Measurements from ENCODE around the gene LRP6. TPM values are rescaled to one million over a fixed set of nuclear protein-coding genes. Genes with fewer than 3 reads are reported as not detected.
"Not testable (repeated sequence)": the region's sequence is repeated elsewhere in the genome, so short reads cannot be mapped to it uniquely, and the experiment has no call there.

LRP6 gene
- total and polyA plus RNA-seq, 3 experiments from 2014 or later, result 0.12 to 2.4 (median 0.94) TPM

DNA sequence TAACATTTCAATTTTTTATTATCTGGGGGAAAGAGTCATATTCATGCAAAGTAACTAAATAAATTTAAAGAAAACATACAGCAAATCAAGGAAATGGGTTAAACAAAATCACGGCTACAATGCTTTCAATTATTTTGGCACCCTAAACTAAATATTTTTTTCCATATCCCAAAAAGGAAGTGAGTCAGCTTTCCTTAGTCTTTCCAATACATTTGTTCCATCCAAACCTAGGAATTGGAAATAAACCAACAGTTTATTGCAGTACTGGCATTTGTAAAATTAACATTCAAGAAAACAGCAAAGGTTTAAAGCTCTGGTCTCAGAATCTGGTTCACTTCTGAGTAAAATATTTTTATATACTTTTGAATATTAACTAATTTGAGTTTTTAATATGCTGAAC is 106.9 kb downstream of the LRP6 start:
- Mint-ChIP-seq H3K27me3 (peaks cover 5 to 14% of the 10 kb centered on the region in 2 donors), H3K9me3 (no peaks in the 10 kb centered on the region), H3K4me1 (no peaks in the 10 kb centered on the region), H3K27ac (no peak overlapping the region), H3K4me3 (no peak overlapping the region), H3K36me3 (no peaks in the 10 kb centered on the region)
- ChIA-PET POLR2A (no interaction called here), CTCF (no interaction called here)
- no peaks in the 10 kb centered on the region for H3K36me3 ChIP-seq (ENCODE audit: insufficient read depth, low read length)
- H3K4me3 ChIP-seq (ENCODE audit: low read length), result no peak overlapping the region
- no peaks in the 10 kb centered on the region for H3K4me1 ChIP-seq (ENCODE audit: insufficient read depth, low read length)
- no peak overlapping the region for H3K27ac ChIP-seq (ENCODE audit: low read depth, low read length)
- no peak for DNase-seq
- H3K9me3 ChIP-seq (ENCODE audit: low read length), result no peaks in the 10 kb centered on the region
- H3K27me3 ChIP-seq (ENCODE audit: insufficient read depth, low read length, poor library complexity, severe bottlenecking), result no peaks in the 10 kb centered on the region

- no peaks in the 10 kb centered on the region for H3K9me3 ChIP-seq (ENCODE audit: low read length)
- POLR2A ChIA-PET, result no interaction called here
- H3K4me3 ChIP-seq (ENCODE audit: low read length), result no peak overlapping the region
- no peak for DNase-seq
- Mint-ChIP-seq H3K27me3 (peaks cover 4 to 6% of the 10 kb centered on the region in 2 donors), H3K9me3 (no peaks in the 10 kb centered on the region), H3K36me3 (no peaks in the 10 kb centered on the region), H3K4me3 (no peak overlapping the region), H3K27ac (no peak overlapping the region), H3K4me1 (no peaks in the 10 kb centered on the region)
- CTCF ChIA-PET, result no interaction called here
- H3K27ac ChIP-seq (ENCODE audit: low read depth, low read length), result no peak overlapping the region
- no peaks in the 10 kb centered on the region for H3K4me1 ChIP-seq (ENCODE audit: insufficient read depth, low read length)
- H3K36me3 ChIP-seq (ENCODE audit: insufficient read depth, low read length), result no peaks in the 10 kb centered on the region
- H3K27me3 ChIP-seq (ENCODE audit: insufficient read depth, low read length, poor library complexity, severe bottlenecking), result no peaks in the 10 kb centered on the region
These were observed 108.0 kb downstream of the LRP6 start for GRCh38 chr12:12158858-12159257.

DNA sequence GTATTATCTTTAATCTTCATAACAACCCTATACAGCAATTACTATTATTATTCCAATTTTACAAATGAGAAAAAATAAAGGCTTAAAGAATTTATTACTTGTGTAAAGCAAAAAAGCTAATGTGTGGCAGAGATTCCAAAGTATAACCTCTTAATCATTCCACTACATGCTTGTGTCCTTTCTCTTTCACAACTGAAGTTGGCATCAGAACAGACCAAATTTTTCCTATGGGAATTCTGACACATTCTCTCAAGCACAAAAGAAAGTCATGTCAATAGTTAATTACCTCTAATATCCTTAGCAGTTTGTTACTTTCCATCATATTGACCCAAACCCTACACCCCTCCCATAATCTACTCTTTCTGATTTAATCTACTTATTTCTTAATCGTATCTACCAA is 109.4 kb downstream of the LRP6 start:
- Mint-ChIP-seq H3K4me3 (no peak overlapping the region), H3K4me1 (no peaks in the 10 kb centered on the region)

DNA sequence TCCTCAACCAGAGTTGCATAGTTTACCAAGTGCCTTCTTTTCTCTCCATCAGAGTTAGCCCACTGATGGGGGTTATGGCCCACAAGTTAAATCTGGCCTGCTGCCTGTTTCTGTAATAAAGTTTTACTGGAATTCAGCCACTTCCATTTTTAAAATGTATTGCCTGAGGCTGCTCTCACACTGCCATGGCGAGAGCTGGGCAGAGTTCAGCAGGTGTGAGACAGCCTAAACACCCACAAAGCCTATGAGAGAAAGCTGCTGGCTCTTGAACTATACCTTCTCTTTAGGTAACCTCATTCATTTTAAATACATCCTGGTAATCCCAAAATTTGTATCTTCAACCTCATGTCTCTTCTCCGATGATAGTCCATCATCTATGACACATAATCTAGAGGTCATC is 110.0 kb downstream of the LRP6 start:
- no peak for DNase-seq
- POLR2A ChIA-PET, result no interaction called here
- H3K9me3 Mint-ChIP-seq, result peaks cover 0 to 2% (median 0%) of the 10 kb centered on the region in 5 donors
- H3K4me3 Mint-ChIP-seq, result no peak overlapping the region
- H3K36me3 ChIP-seq (ENCODE audit: insufficient read depth, low read length), result no peaks in the 10 kb centered on the region
- H3K4me1 ChIP-seq (ENCODE audit: insufficient read depth, low read length), result no peaks in the 10 kb centered on the region
- H3K4me3 ChIP-seq (ENCODE audit: low read length), result no peak overlapping the region
- H3K36me3 Mint-ChIP-seq, result no peaks in the 10 kb centered on the region
- no peaks in the 10 kb centered on the region for H3K4me1 Mint-ChIP-seq
- H3K9me3 ChIP-seq (ENCODE audit: low read length), result no peaks in the 10 kb centered on the region
- H3K27me3 ChIP-seq (ENCODE audit: insufficient read depth, low read length, poor library complexity, severe bottlenecking), result no peaks in the 10 kb centered on the region
- H3K27me3 Mint-ChIP-seq, result peaks cover 0 to 4% of the 10 kb centered on the region in 2 donors
- no peak overlapping the region for H3K27ac ChIP-seq (ENCODE audit: low read depth, low read length)
- H3K27ac Mint-ChIP-seq, result no peak overlapping the region
- CTCF ChIA-PET, result no interaction called here

More for the DNA sequence above, 109.4 kb downstream of the LRP6 start:
- peaks cover 0 to 1% (median 0%) of the 10 kb centered on the region in 5 donors for H3K9me3 Mint-ChIP-seq
- no peak for DNase-seq
- H3K27ac Mint-ChIP-seq, result no peak overlapping the region
- H3K36me3 Mint-ChIP-seq, result no peaks in the 10 kb centered on the region
- Histone ChIP-seq H3K36me3 (ENCODE audit: insufficient read depth, low read length) (no peaks in the 10 kb centered on the region), H3K27ac (ENCODE audit: low read depth, low read length) (no peak overlapping the region), H3K9me3 (ENCODE audit: low read length) (no peaks in the 10 kb centered on the region), H3K4me1 (ENCODE audit: insufficient read depth, low read length) (no peaks in the 10 kb centered on the region), H3K4me3 (ENCODE audit: low read length) (no peak overlapping the region), H3K27me3 (ENCODE audit: insufficient read depth, low read length, poor library complexity, severe bottlenecking) (no peaks in the 10 kb centered on the region)
- peaks cover 4 to 5% of the 10 kb centered on the region in 2 donors for H3K27me3 Mint-ChIP-seq
- POLR2A ChIA-PET, result no interaction called here
- CTCF ChIA-PET, result no interaction called here

GRCh38 chr12:12156116-12156515 is 110.7 kb downstream of the LRP6 start:
- H3K27ac ChIP-seq (ENCODE audit: low read depth, low read length), result no peak overlapping the region
- H3K4me1 Mint-ChIP-seq, result no peaks in the 10 kb centered on the region
- H3K9me3 ChIP-seq (ENCODE audit: low read length), result no peaks in the 10 kb centered on the region
- no peaks in the 10 kb centered on the region for H3K4me1 ChIP-seq (ENCODE audit: insufficient read depth, low read length)
- POLR2A ChIA-PET, result no interaction called here
- H3K27ac Mint-ChIP-seq, result no peak overlapping the region
- H3K4me3 ChIP-seq (ENCODE audit: low read length), result no peak overlapping the region
- no peaks in the 10 kb centered on the region for H3K27me3 ChIP-seq (ENCODE audit: insufficient read depth, low read length, poor library complexity, severe bottlenecking)
- H3K36me3 Mint-ChIP-seq, result no peaks in the 10 kb centered on the region
- no peaks in the 10 kb centered on the region for H3K36me3 ChIP-seq (ENCODE audit: insufficient read depth, low read length)
- CTCF ChIA-PET, result no interaction called here
- peaks cover 0 to under 1% of the 10 kb centered on the region in 2 donors for H3K27me3 Mint-ChIP-seq
- no peak for DNase-seq
- peaks cover 0 to 2% (median 0%) of the 10 kb centered on the region in 5 donors for H3K9me3 Mint-ChIP-seq
- H3K4me3 Mint-ChIP-seq, result no peak overlapping the region

GRCh38 chr12:12153596-12153995 is 113.2 kb downstream of the LRP6 start:
- H3K27me3 ChIP-seq (ENCODE audit: insufficient read depth, low read length, poor library complexity, severe bottlenecking), result no peaks in the 10 kb centered on the region
- H3K4me1 Mint-ChIP-seq, result no peaks in the 10 kb centered on the region
- no peak for DNase-seq
- H3K36me3 Mint-ChIP-seq, result no peaks in the 10 kb centered on the region
- H3K9me3 ChIP-seq (ENCODE audit: low read length), result no peaks in the 10 kb centered on the region
- no peak overlapping the region for H3K27ac ChIP-seq (ENCODE audit: low read depth, low read length)
- no peak overlapping the region for H3K4me3 ChIP-seq (ENCODE audit: low read length)
- ChIA-PET CTCF (interaction anchor here (0.9 kb wide), 1 partner anchor 11 kb away, joined by 4 read pairs; no protein-coding TSS in a partner anchor), POLR2A (no interaction called here)
- no peak overlapping the region for H3K4me3 Mint-ChIP-seq
- H3K27ac Mint-ChIP-seq, result no peak overlapping the region
- H3K9me3 Mint-ChIP-seq, result peaks cover 0 to 2% (median 0%) of the 10 kb centered on the region in 5 donors
- no peaks in the 10 kb centered on the region for H3K4me1 ChIP-seq (ENCODE audit: insufficient read depth, low read length)
- no peaks in the 10 kb centered on the region for H3K36me3 ChIP-seq (ENCODE audit: insufficient read depth, low read length)
- H3K27me3 Mint-ChIP-seq, result peaks cover 0 to under 1% of the 10 kb centered on the region in 2 donors

DNA sequence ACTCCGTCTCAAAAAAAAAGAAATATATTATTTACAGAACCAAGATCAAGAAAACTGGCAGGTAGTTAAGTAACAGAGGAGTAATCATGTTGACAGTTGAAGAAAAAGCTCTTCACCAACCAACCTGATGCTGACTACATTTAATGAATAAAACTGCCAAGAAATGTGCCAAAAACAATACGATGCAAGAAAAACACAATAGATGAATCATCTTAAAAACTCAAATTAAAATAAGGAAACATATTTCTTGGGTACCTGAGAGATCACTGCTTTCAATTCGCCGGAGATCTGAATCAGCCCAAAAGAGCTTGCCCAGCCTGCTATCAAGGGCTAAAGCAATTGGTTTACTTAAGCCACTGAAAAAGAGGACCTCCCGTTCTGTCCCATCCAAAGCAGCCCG is 119.7 kb downstream of the LRP6 start:
- no peaks in the 10 kb centered on the region for H3K4me1 ChIP-seq (ENCODE audit: insufficient read depth, low read length)
- POLR2A ChIA-PET, result no interaction called here
- no peak for DNase-seq
- CTCF ChIA-PET, result no interaction called here
- no peak overlapping the region for H3K27ac ChIP-seq (ENCODE audit: low read depth, low read length)
- H3K36me3 Mint-ChIP-seq, result no peaks in the 10 kb centered on the region
- no peak overlapping the region for H3K4me3 Mint-ChIP-seq
- no peaks in the 10 kb centered on the region for H3K36me3 ChIP-seq (ENCODE audit: insufficient read depth, low read length)
- peaks cover 7 to 23% of the 10 kb centered on the region in 2 donors for H3K27me3 Mint-ChIP-seq
- H3K27ac Mint-ChIP-seq, result no peak overlapping the region
- H3K27me3 ChIP-seq (ENCODE audit: insufficient read depth, low read length, poor library complexity, severe bottlenecking), result no peaks in the 10 kb centered on the region
- no peaks in the 10 kb centered on the region for H3K4me1 Mint-ChIP-seq
- peaks cover 0 to 2% (median 0%) of the 10 kb centered on the region in 5 donors for H3K9me3 Mint-ChIP-seq
- no peaks in the 10 kb centered on the region for H3K9me3 ChIP-seq (ENCODE audit: low read length)
- no peak overlapping the region for H3K4me3 ChIP-seq (ENCODE audit: low read length)

GRCh38 chr12:12144531-12144930 is 122.3 kb downstream of the LRP6 start:
- H3K27ac ChIP-seq (ENCODE audit: low read depth, low read length); H3K4me3 Mint-ChIP-seq; H3K9me3 ChIP-seq (ENCODE audit: low read length); H3K27me3 ChIP-seq (ENCODE audit: insufficient read depth, low read length, poor library complexity, severe bottlenecking); H3K4me1 ChIP-seq (ENCODE audit: insufficient read depth, low read length); CTCF ChIA-PET; H3K4me3 ChIP-seq (ENCODE audit: low read length); POLR2A ChIA-PET; DNase-seq; H3K9me3 Mint-ChIP-seq; H3K36me3 ChIP-seq (ENCODE audit: insufficient read depth, low read length); H3K27ac Mint-ChIP-seq; H3K4me1 Mint-ChIP-seq; H3K36me3 Mint-ChIP-seq: not testable (repeated sequence)
- H3K27me3 Mint-ChIP-seq, result peaks cover 15 to 40% of the 10 kb centered on the region in 2 donors

GRCh38 chr12:12141000-12141399 is 125.8 kb downstream of the LRP6 start:
- H3K4me1 ChIP-seq (ENCODE audit: insufficient read depth, low read length), result no peaks in the 10 kb centered on the region
- H3K27ac ChIP-seq (ENCODE audit: low read depth, low read length), result no peak overlapping the region
- peaks cover 18 to 57% of the 10 kb centered on the region in 2 donors for H3K27me3 Mint-ChIP-seq
- no peak overlapping the region for H3K4me3 ChIP-seq (ENCODE audit: low read length)
- H3K36me3 Mint-ChIP-seq, result peaks cover 0 to 2% (median 0%) of the 10 kb centered on the region in 3 donors
- H3K27ac Mint-ChIP-seq, result no peak overlapping the region
- H3K27me3 ChIP-seq (ENCODE audit: insufficient read depth, low read length, poor library complexity, severe bottlenecking), result no peaks in the 10 kb centered on the region
- no peaks in the 10 kb centered on the region for H3K4me1 Mint-ChIP-seq
- ChIA-PET POLR2A (no interaction called here), CTCF (no interaction called here)
- DNase-seq, result no peak
- H3K9me3 ChIP-seq (ENCODE audit: low read length), result no peaks in the 10 kb centered on the region
- no peaks in the 10 kb centered on the region for H3K36me3 ChIP-seq (ENCODE audit: insufficient read depth, low read length)
- H3K4me3 Mint-ChIP-seq, result no peak overlapping the region
- no peaks in the 10 kb centered on the region for H3K9me3 Mint-ChIP-seq

All from CD8-positive, alpha-beta memory T cell (primary cell).